K562 (cell line): ENCODE measurements around the gene ITPR1. TPM values are rescaled to one million over a fixed set of nuclear protein-coding genes. Genes with fewer than 3 reads are reported as not detected.

Experiments used
- ATAC-seq: fragments of 200-7000 bp; cut with Tn5 transposase; 3 replicates; pipeline ENCODE4 v1.9.1; 2020; ENCODE audit warnings: moderate library complexity
- BruUV-seq: library from RNA; stranded (reverse); fragments of 400-500 nt; replicated peaks from 2 replicates; lab custom pipeline; 2021; lab: Mats Ljungman, UMichigan
- CTCF ChIA-PET: fragments of 300-600 bp; formaldehyde crosslinking; extraction: SDS; loops from one replicate; lab custom pipeline; 2021; ENCODE audit warnings: low intra/inter-chr PET ratio; lab: Yijun Ruan, JAX
- POLR2A ChIA-PET: fragments of 300-600, 350-650 bp; sonication (Branson Sonifier 250); formaldehyde crosslinking; extraction: SDS; loops from one replicate; lab custom pipeline; 2021; ENCODE audit warnings: antibody characterized with exemption, inconsistent platforms; lab: Yijun Ruan, JAX
- DNase-seq, 4 experiments: peaks; one replicate each; pipeline versions ENCODE4 v3.0.0 to v3.0.0-alpha.2; 2011 to 2018; ENCODE audit warnings: low spot score in 3 of 4, mixed read lengths in 3 of 4; ENCODE audit errors: extremely low read depth in 1 of 4
- FAIRE-seq: peaks from 2 replicates; lab custom pipeline; 2011; peaks lifted over from hg19 to GRCh38; lab: Jason Lieb, UNC
- H2AFZ ChIP-seq: 2 replicates; pipeline ENCODE4 v1.6.0; 2011; ENCODE audit warnings: low read depth, low read length, control low read depth, inconsistent platforms
- H3K27ac ChIP-seq: fragments of 200-600 bp; 3 replicates; pipeline ENCODE4 v1.8.0; 2011; ENCODE audit warnings: low read depth, mild to moderate bottlenecking, control low read depth, inconsistent platforms, low read length, moderate library complexity, mixed read lengths; ENCODE audit errors: extremely low read depth
- H3K27me3 ChIP-seq, 2 experiments: fragments of 300-600 bp in 1 of 2; 2 replicates in 1 of 2; 3 replicates in 1 of 2; pipeline versions ENCODE4 v1.6.0 to v1.8.0; 2011; ENCODE audit warnings: inconsistent platforms in 2 of 2, low read length in 2 of 2, mild to moderate bottlenecking in 1 of 2, mixed read lengths in 1 of 2, moderate library complexity in 1 of 2; ENCODE audit not compliant: control insufficient read depth in 2 of 2, insufficient read depth in 2 of 2
- H3K36me3 ChIP-seq: fragments of 300-600 bp; 3 replicates; pipeline ENCODE4 v1.8.0; 2011; ENCODE audit warnings: mild to moderate bottlenecking, low read length, inconsistent platforms; ENCODE audit not compliant: control insufficient read depth, insufficient read depth
- H3K4me1 ChIP-seq, 2 experiments: fragments of 200-600 bp in 1 of 2; replicated peaks in 1 of 2; 2 replicates in 1 of 2; 3 replicates in 1 of 2; pipeline versions ENCODE4 v1.5.1 to v1.8.0; 2011; ENCODE audit warnings: inconsistent platforms in 2 of 2, low read length in 2 of 2, mild to moderate bottlenecking in 1 of 2, mixed read lengths in 1 of 2, moderate library complexity in 1 of 2; ENCODE audit not compliant: control insufficient read depth in 2 of 2, insufficient read depth in 2 of 2
- H3K4me2 ChIP-seq: 2 replicates; pipeline ENCODE4 v1.6.1; 2011; ENCODE audit warnings: low read length, control low read depth, inconsistent platforms, mixed read lengths; ENCODE audit not compliant: insufficient read depth
- H3K4me3 ChIP-seq: fragments of 200-600 bp; sonication (generic), shearing (Covaris generic); 2 replicates; pipeline ENCODE4 v1.5.1; 2016; ENCODE audit warnings: control low read depth, inconsistent platforms
- H3K79me2 ChIP-seq: fragments of 200-600 bp; 3 replicates; pipeline ENCODE4 v1.8.0; 2011; ENCODE audit warnings: low read length, inconsistent platforms; ENCODE audit not compliant: control insufficient read depth, insufficient read depth
- H3K9ac ChIP-seq, 2 experiments: 2 replicates each; pipeline versions ENCODE4 v1.6.0 to v1.6.1; 2011; ENCODE audit warnings: low read depth in 2 of 2, low read length in 2 of 2, control low read depth in 1 of 2, inconsistent platforms in 1 of 2, mild to moderate bottlenecking in 1 of 2, mixed read lengths in 1 of 2; ENCODE audit not compliant: insufficient read depth in 1 of 2
- H3K9me1 ChIP-seq: one replicate; pipeline ENCODE4 v1.6.0; 2011; ENCODE audit warnings: inconsistent platforms, mild to moderate bottlenecking, low read length, moderate library complexity; ENCODE audit not compliant: control insufficient read depth, insufficient read depth
- H3K9me3 ChIP-seq: replicated peaks from 2 replicates; pipeline ENCODE4 v1.5.1; 2011; ENCODE audit warnings: low read depth, low read length, inconsistent platforms; ENCODE audit not compliant: control insufficient read depth, insufficient read depth
- H4K20me1 ChIP-seq: replicated peaks from 2 replicates; pipeline ENCODE4 v1.6.1; 2011; ENCODE audit warnings: low read length, inconsistent platforms, mixed read lengths; ENCODE audit not compliant: control insufficient read depth, insufficient read depth
- BACH1 ChIP-seq: fragments of 200-800 bp; sonication (Bioruptor generic); IDR thresholded peaks from 2 replicates; pipeline ENCODE4 v1.6.1; 2016; ENCODE audit warnings: missing genetic modification characterization, missing compliant biosample characterization
- HMGN3 ChIP-seq: IDR thresholded peaks from 2 replicates; pipeline ENCODE4 v1.6.1; 2011; ENCODE audit warnings: borderline replicate concordance, low read depth, mild to moderate bottlenecking, mixed read lengths, low read length; ENCODE audit not compliant: insufficient read length; ENCODE audit errors: extremely low read depth
- JUND ChIP-seq, 2 experiments: IDR thresholded peaks; 2 replicates in 1 of 2; 3 replicates in 1 of 2; pipeline ENCODE4 v1.6.1; 2011; ENCODE audit warnings: borderline replicate concordance in 2 of 2, low read depth in 2 of 2, low read length in 2 of 2, improper control_type of control experiment in 1 of 2, missing biosample characterization in 1 of 2, missing genetic modification characterization in 1 of 2, missing genetic modification reagents in 1 of 2
- PYGO2 ChIP-seq: fragments of 450-650 bp; IDR thresholded peaks from 2 replicates; pipeline ENCODE4 v1.6.1; 2016; ENCODE audit warnings: mild to moderate bottlenecking, missing genetic modification characterization, moderate library complexity, missing compliant biosample characterization
- RAD21 ChIP-seq, 2 experiments: fragments of 250-450 bp in 1 of 2; fragments of 450-650 bp in 1 of 2; sonication (Bioruptor Pico) in 1 of 2; formaldehyde crosslinking in 1 of 2; IDR thresholded peaks in 1 of 2; conservative IDR thresholded peaks in 1 of 2; 2 replicates each; pipeline versions ENCODE4 v1.4.0 to v1.8.0; 2020 to 2022; ENCODE audit warnings: mild to moderate bottlenecking in 2 of 2, moderate library complexity in 1 of 2
- ZNF354B ChIP-seq: fragments of 250-450 bp; sonication (Bioruptor Pico); IDR thresholded peaks from 2 replicates; pipeline ENCODE4 v1.4.0; 2020
- WGBS: fragments of 100-300 bp; shearing (Covaris generic); methylation state at CpG from one replicate; pipeline ENCODE4 v1.1.6; 2016; ENCODE audit warnings: low coverage, mixed read lengths; ENCODE audit not compliant: insufficient coverage; ENCODE audit errors: missing lambda C conversion rate; 5-methylcytosine and 5-hydroxymethylcytosine counted together
- in situ Hi-C: fragments of 300-500 bp; cut with MboI; formaldehyde crosslinking; loops from 4 replicates; pipeline ENCODE4 v1.15.0; 2018; ENCODE audit warnings: inconsistent platforms, mixed read lengths
- intact Hi-C: fragments of 100-400 bp; cut with micrococcal nuclease; formaldehyde crosslinking; loops from 2 replicates; pipeline ENCODE4 v1.14.2; 2022
- polyA plus RNA-seq, 8 experiments: library from polyadenylated mRNA; depleted of rRNA in 4 of 8; stranded (reverse) in 5 of 8; unstranded in 3 of 8; fragments of >200 nt; fragmentation: Nextera tagmentation in 2 of 8; fragmentation: Illumina TruSeq in 1 of 8; extraction: Ambion mirVana in 2 of 8; extraction: Trizol in 1 of 8; gene quantifications; 2 replicates each; pipeline versions ENCODE4 v1.2.1 to v1.2.3, GENCODE V29; 2011 to 2014; ENCODE audit warnings: inconsistent platforms in 1 of 8, missing spikeins in 1 of 8
- total RNA-seq, 7 experiments: library from RNA; depleted of rRNA in 6 of 7; stranded (reverse); fragments of >200 nt in 6 of 7; fragmentation: Illumina TruSeq in 2 of 7; extraction: Trizol in 2 of 7; gene quantifications; 2 replicates each; pipeline versions ENCODE4 v1.2.1 to v1.2.3, GENCODE V29; 2011 to 2021; ENCODE audit warnings: low replicate concordance in 1 of 7
- TF ChIP-seq, protein P1 (sequence below), 2 experiments: fragments of 450-650 bp; formaldehyde crosslinking in 1 of 2; IDR thresholded peaks; 2 replicates each; pipeline versions ENCODE4 v1.4.0 to v1.6.1; 2014 to 2020; ENCODE audit warnings: mild to moderate bottlenecking in 2 of 2, borderline replicate concordance in 1 of 2, low read depth in 1 of 2
- TF ChIP-seq, protein P2 (sequence below), 3 experiments: IDR thresholded peaks in 2 of 3; conservative IDR thresholded peaks in 1 of 3; 2 replicates each; pipeline ENCODE4 v1.5.1; 2011 to 2012; ENCODE audit warnings: low read length in 3 of 3, mild to moderate bottlenecking in 3 of 3, control low read depth in 2 of 3, improper control_type of control experiment in 1 of 3, inconsistent platforms in 1 of 3, low read depth in 1 of 3, mixed read lengths in 1 of 3, moderate library complexity in 1 of 3; ENCODE audit not compliant: insufficient read depth in 2 of 3

ITPR1 gene
- total and polyA plus RNA-seq, 9 of the 15 experiments (the other 6 are each of a cell fraction or from before 2014, with no cell fraction given), result 22.4 to 40.0 (median 27.4) TPM

DNA sequence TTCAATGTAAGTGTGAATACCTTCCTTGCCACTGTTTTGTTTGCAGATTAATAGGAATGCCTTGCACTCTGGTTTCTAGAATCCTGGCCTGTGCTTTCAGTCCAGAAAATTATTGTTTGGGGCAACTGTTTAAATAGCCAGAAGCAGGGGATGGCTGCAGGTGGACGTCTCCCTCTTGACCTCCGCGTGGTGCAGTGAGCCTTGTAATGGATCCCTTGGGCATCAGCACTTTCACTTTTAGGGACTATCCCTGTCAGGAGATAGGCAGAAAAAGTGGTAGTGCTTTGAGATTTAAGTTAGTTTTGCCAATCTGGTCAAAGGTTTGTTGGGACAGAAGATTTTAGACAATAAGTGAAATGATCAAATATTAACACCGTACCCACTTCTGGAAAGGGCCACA lies 307.4 kb downstream of the ITPR1 start:
- H3K4me1 ChIP-seq, result peaks cover 0 to 13% of the 10 kb centered on the region in 2 experiments; a peak in 4 of 5 replicates
- no peaks in the 10 kb centered on the region for H3K9me1 ChIP-seq
- H3K9ac ChIP-seq, result no peak overlapping the region
- peak; percentile 40; the same call in 1 of the 3 replicates for ATAC-seq
- BruUV-seq, result no TSS peak
- H3K36me3 ChIP-seq, result 0 out of 3 replicates have a peak, but pooled peaks cover 2% of the 10 kb centered on the region
- H3K27me3 ChIP-seq, result no peaks in the 10 kb centered on the region
- WGBS, result 85% methylated on average over 4 of the region's 4 CpGs
- ChIA-PET POLR2A (interaction anchor here (0.6 kb wide), 1 partner anchor 184 kb away, joined by 3 read pairs; no protein-coding TSS in a partner anchor), CTCF (no interaction called here)
- no peak overlapping the region for H2AFZ ChIP-seq
- H3K9me3 ChIP-seq, result no peaks in the 10 kb centered on the region
- in situ Hi-C loops, result no loop called here
- H3K79me2 ChIP-seq, result no peaks in the 10 kb centered on the region
- no peak for DNase-seq
- intact Hi-C loops, result no loop called here
- TF ChIP-seq RAD21 (CRISPR knock-in tag; conservative IDR thresholded peaks at IDR 0.05 in 1 of 2, IDR thresholded peaks at IDR 0.05 in 1 of 2) (peak in 1 of 2 experiments; percentile 37; a peak in 2 of 4 replicates), ZNF354B (CRISPR knock-in tag) (no peak), HMGN3 (no peak), PYGO2 (tag) (no peak), BACH1 (tag) (no peak), JUND (IDR thresholded peaks at IDR 0.05; ENCODE audit: borderline replicate concordance, low read depth, low read length) (no peak), JUND (tag; IDR thresholded peaks at IDR 0.05; ENCODE audit: borderline replicate concordance, low read depth, low read length) (no peak)
- TF ChIP-seq, protein P1, sequence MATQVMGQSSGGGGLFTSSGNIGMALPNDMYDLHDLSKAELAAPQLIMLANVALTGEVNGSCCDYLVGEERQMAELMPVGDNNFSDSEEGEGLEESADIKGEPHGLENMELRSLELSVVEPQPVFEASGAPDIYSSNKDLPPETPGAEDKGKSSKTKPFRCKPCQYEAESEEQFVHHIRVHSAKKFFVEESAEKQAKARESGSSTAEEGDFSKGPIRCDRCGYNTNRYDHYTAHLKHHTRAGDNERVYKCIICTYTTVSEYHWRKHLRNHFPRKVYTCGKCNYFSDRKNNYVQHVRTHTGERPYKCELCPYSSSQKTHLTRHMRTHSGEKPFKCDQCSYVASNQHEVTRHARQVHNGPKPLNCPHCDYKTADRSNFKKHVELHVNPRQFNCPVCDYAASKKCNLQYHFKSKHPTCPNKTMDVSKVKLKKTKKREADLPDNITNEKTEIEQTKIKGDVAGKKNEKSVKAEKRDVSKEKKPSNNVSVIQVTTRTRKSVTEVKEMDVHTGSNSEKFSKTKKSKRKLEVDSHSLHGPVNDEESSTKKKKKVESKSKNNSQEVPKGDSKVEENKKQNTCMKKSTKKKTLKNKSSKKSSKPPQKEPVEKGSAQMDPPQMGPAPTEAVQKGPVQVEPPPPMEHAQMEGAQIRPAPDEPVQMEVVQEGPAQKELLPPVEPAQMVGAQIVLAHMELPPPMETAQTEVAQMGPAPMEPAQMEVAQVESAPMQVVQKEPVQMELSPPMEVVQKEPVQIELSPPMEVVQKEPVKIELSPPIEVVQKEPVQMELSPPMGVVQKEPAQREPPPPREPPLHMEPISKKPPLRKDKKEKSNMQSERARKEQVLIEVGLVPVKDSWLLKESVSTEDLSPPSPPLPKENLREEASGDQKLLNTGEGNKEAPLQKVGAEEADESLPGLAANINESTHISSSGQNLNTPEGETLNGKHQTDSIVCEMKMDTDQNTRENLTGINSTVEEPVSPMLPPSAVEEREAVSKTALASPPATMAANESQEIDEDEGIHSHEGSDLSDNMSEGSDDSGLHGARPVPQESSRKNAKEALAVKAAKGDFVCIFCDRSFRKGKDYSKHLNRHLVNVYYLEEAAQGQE (IDR thresholded peaks at IDR 0.05; ENCODE audit: borderline replicate concordance), result peak; percentile 18; the same call in 1 of the 2 replicates
- TF ChIP-seq, protein P1 (CRISPR knock-in tag; IDR thresholded peaks at IDR 0.05; ENCODE audit: low read depth), result no peak
- TF ChIP-seq, protein P2, sequence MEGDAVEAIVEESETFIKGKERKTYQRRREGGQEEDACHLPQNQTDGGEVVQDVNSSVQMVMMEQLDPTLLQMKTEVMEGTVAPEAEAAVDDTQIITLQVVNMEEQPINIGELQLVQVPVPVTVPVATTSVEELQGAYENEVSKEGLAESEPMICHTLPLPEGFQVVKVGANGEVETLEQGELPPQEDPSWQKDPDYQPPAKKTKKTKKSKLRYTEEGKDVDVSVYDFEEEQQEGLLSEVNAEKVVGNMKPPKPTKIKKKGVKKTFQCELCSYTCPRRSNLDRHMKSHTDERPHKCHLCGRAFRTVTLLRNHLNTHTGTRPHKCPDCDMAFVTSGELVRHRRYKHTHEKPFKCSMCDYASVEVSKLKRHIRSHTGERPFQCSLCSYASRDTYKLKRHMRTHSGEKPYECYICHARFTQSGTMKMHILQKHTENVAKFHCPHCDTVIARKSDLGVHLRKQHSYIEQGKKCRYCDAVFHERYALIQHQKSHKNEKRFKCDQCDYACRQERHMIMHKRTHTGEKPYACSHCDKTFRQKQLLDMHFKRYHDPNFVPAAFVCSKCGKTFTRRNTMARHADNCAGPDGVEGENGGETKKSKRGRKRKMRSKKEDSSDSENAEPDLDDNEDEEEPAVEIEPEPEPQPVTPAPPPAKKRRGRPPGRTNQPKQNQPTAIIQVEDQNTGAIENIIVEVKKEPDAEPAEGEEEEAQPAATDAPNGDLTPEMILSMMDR (IDR thresholded peaks at IDR 0.05 in 2 of 3, conservative IDR thresholded peaks at IDR 0.05 in 1 of 3; ENCODE audit: insufficient read depth in 2 of 3, low read depth in 1 of 3, low read length in 3 of 3), result peak in 2 of 3 experiments; percentile 9 to 30; a peak in 1 of 6 replicates
- FAIRE-seq, result no peak
- H3K4me3 ChIP-seq, result no peak overlapping the region
- no peak overlapping the region for H3K4me2 ChIP-seq
- no peaks in the 10 kb centered on the region for H4K20me1 ChIP-seq
- no peak overlapping the region for H3K27ac ChIP-seq
